Brain microvascular endothelial cell (primary cell): ENCODE data around the gene PCTP.

Experiments
- DNase-seq: peaks from one replicate; pipeline ENCODE4 v3.0.0-alpha.2; 2020
- H3K27ac ChIP-seq: fragments of 250-450 bp; sonication (Bioruptor Pico); 2 replicates; pipeline ENCODE4 v1.5.1; 2020; ENCODE audit warnings: mild to moderate bottlenecking, moderate library complexity
- H3K27me3 ChIP-seq: fragments of 250-450 bp; sonication (Bioruptor Pico); replicated peaks from 2 replicates; pipeline ENCODE4 v1.5.1; 2020; ENCODE audit warnings: mild to moderate bottlenecking
- H3K36me3 ChIP-seq: fragments of 250-450 bp; sonication (Bioruptor Pico); replicated peaks from 2 replicates; pipeline ENCODE4 v1.5.1; 2020; ENCODE audit warnings: mild to moderate bottlenecking
- H3K4me3 ChIP-seq: 2 replicates; pipeline ENCODE4 v1.5.1; 2011; ENCODE audit warnings: low read depth, mild to moderate bottlenecking, control low read depth, low read length, moderate library complexity
- in situ Hi-C: cut with HindIII; loops from 2 replicates; pipeline ENCODE4 v1.10.0; 2017; ENCODE audit warnings: low sequenced_read_pairs, low pct_ligation_motif_present
- TF ChIP-seq, protein P1 (sequence below): IDR thresholded peaks from 2 replicates; pipeline ENCODE4 v1.5.1; 2011; ENCODE audit warnings: low read depth, mild to moderate bottlenecking, moderate library complexity, low read length, control low read depth, inconsistent platforms; ENCODE audit errors: missing control alignments

The PCTP gene

DNA sequence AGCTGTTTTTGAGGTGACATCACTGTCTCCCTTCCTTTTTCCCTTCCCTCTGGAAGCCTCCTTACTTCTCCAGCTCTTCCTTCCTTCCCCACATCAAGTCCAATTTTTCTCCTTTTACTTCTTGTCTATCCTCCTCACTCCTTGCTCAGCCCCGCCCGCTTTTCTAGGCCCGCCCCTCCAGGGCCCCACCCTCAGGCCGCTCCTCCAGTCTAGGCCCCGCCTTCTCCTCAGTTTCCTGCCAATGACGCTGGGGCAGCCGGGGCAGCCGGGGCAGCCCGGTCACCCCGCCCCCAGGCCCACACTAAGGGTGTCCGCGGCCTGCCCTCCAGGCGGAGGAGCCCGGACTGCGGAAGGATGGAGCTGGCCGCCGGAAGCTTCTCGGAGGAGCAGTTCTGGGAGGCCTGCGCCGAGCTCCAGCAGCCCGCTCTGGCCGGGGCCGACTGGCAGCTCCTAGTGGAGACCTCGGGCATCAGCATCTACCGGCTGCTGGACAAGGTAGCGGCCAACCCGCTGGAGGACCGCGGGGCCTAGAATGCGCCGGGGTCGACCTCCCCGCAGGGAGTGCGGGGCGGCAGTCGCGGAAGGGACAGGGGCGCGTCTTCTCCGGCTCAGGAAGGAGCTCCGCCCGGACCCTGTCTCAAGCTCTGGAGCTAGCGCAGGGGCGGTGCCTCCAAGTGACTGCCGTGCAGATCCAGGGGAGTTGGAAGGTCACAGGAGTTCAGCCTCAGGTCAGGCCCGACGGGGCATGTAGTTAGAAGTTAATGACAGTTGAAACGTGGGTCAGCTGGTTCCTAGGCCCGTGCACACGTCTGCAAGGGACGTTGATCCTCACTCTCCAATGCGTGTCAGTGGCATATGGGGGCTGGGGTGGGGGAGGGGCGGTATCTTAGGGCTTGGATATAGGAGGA is at the start of gene PCTP:
PCTP (plus strand) TSS at position 302 of the 908 bp plus-strand sequence; CDS start at position 355, 53 bp downstream.
- Histone ChIP-seq H3K36me3 (no peaks in the 10 kb centered on the region), H3K27me3 (no peaks in the 10 kb centered on the region), H3K4me3 (peak within 1 kb of the TSS; percentile 74), H3K27ac (peak within 1 kb of the TSS; percentile 8)
- TF ChIP-seq, protein P1, sequence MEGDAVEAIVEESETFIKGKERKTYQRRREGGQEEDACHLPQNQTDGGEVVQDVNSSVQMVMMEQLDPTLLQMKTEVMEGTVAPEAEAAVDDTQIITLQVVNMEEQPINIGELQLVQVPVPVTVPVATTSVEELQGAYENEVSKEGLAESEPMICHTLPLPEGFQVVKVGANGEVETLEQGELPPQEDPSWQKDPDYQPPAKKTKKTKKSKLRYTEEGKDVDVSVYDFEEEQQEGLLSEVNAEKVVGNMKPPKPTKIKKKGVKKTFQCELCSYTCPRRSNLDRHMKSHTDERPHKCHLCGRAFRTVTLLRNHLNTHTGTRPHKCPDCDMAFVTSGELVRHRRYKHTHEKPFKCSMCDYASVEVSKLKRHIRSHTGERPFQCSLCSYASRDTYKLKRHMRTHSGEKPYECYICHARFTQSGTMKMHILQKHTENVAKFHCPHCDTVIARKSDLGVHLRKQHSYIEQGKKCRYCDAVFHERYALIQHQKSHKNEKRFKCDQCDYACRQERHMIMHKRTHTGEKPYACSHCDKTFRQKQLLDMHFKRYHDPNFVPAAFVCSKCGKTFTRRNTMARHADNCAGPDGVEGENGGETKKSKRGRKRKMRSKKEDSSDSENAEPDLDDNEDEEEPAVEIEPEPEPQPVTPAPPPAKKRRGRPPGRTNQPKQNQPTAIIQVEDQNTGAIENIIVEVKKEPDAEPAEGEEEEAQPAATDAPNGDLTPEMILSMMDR: peak; percentile 68
- peak; percentile 86 for DNase-seq
- in situ Hi-C loops: no loop called here

DNA sequence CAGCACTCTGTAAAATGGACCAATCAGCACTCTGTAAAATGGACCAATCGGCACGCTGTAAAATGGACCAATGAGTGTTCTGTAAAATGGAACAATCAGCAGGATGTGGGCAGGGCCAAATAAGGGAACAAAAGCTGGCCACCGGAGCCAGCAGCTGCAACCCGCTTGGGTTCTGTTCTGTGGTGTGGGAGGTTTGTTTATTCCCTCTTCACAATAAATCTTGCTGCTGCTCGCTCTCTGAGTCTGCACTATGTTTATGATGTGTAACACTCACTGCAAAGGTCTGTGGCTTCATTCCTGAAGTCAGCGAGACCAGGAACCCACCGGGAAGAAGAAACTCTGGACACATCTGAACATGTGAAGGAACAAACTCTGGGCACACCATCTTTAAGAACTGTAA is 48.7 kb upstream of the PCTP start:
- H3K27ac ChIP-seq: no peak overlapping the region
- H3K36me3 ChIP-seq: no peaks in the 10 kb centered on the region
- no peaks in the 10 kb centered on the region for H3K27me3 ChIP-seq
- no peak for DNase-seq
- H3K4me3 ChIP-seq: no peak overlapping the region
- in situ Hi-C loops: no loop called here
- TF ChIP-seq, protein P1: no peak

DNA sequence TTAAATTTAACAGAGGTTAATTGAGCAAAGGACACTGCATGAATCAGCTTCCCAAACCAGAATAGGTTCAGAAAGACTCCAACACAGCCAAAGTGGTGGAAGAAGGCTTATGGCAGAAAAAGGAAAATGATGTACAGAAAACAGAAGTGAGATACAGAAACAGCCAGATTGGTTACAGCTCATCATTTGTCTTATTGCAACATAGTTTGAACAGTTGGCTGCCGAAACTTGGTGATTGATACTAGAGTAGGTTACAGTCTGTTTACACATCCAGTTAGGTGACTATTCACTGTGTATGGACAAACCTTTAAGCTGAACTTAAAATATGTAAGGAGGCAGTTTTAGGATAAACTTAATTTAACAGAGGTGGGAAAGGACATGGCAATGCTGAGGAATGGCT is 46.5 kb upstream of the PCTP start:
- no peaks in the 10 kb centered on the region for H3K36me3 ChIP-seq
- in situ Hi-C loops: no loop called here
- H3K27me3 ChIP-seq: no peaks in the 10 kb centered on the region
- no peak for DNase-seq
- H3K4me3 ChIP-seq: no peak overlapping the region
- H3K27ac ChIP-seq: no peak overlapping the region
- TF ChIP-seq, protein P1: no peak

DNA sequence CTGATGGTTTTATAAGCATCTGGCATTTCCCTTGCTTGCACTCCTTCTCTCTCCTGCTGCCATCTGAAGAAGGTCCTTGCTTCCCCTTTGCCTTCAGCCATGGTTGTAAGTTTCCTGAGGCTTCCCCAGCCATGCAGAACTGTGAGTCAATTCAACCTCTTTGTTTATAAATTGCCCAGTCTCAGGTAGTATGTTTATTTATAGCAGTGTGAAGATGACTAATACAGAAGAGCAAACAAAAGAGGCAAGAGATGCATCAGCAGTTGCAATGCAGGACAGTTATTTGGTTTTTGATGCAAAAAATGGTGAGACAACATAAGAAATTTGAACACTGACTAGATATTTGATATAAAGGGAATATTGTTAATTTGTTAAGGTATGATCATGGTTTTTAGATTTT is 45.0 kb upstream of the PCTP start:
- no peaks in the 10 kb centered on the region for H3K36me3 ChIP-seq
- H3K27me3 ChIP-seq: no peaks in the 10 kb centered on the region
- H3K4me3 ChIP-seq: no peak overlapping the region
- in situ Hi-C loops: no loop called here
- DNase-seq: no peak
- H3K27ac ChIP-seq: no peak overlapping the region
- TF ChIP-seq, protein P1: no peak

DNA sequence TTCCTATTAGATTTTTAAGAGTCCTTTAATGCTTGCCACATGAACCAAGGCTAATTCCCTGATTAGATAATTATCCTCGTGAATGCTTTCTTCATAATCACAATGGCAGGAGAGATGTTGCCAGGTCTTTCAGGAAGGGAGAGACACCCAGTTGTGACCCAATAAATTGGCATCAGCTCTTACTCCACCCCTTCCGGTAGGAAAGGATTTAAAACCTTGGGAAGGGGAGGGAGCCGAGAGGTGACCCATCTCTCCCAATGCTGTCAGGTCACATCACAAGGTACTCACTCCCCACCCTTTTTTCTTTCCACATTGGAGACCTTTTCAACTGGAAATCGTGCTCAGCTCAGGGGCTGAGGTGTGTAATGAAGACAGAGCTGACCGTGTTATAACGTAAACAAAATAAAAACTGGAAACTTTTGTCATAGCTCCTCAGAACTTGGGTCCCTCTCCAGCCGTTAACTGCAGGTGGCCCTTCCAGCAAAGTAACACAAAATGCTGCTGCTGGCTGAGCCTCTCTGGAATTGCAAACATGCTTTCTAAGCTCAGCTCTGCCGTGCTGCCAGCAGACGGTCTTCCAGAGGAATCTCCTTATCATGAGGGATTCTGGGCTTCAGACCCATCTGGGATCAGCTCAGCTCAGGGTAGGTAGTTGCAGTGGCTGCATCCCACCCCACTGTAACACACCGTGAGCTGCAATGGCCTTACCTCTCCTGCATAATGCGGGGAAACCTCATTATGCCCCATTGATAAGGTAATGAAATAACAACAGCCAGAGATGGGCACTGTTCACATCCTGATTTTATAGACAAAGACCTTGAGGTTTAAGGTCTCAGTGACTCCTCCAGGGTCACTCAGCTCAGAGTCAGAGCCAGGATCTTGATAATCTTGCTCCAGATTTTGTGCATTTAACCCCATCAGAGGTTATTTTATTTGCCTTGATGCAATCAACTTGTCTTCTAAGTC is 43.8 kb upstream of the PCTP start:
- in situ Hi-C loops: no loop called here
- H3K27me3 ChIP-seq: no peaks in the 10 kb centered on the region

More for the DNA sequence above, 43.8 kb upstream of the PCTP start:
- Histone ChIP-seq H3K4me3 (no peak overlapping the region), H3K27ac (no peak overlapping the region), H3K36me3 (no peaks in the 10 kb centered on the region)
- DNase-seq: no peak
- TF ChIP-seq, protein P1: no peak
